Upper lobe of left lung (tissue), 6 donors: Measurements from ENCODE around the gene PDLIM4. TPM values are rescaled to one million over a fixed set of nuclear protein-coding genes. Genes with fewer than 3 reads are reported as not detected.

Experiments
- ATAC-seq, 2 donors: fragments of 200-7000 bp; cut with Tn5 transposase; one replicate each; pipeline ENCODE4 v1.9.1; 2022; ENCODE audit warnings: mild to moderate bottlenecking in 2 of 2, moderate library complexity in 2 of 2; ENCODE audit not compliant: low FRiP score in 2 of 2
- DNase-seq, 2 donors: peaks; one replicate each; pipeline ENCODE4 v3.0.0-alpha.2; 2019 to 2020
- H3K27ac ChIP-seq, 4 donors: fragments of 200-600 bp; sonication (generic); one replicate each; pipeline ENCODE4 v1.5.1; 2016 to 2019
- H3K27me3 ChIP-seq, 4 donors: fragments of 200-600 bp; sonication (generic); one replicate each; pipeline ENCODE4 v1.5.1; 2017 to 2019
- H3K36me3 ChIP-seq, 4 donors: fragments of 200-600 bp; sonication (generic); one replicate each; pipeline ENCODE4 v1.5.1; 2016 to 2019
- H3K4me1 ChIP-seq, 4 donors: fragments of 200-600 bp; sonication (generic); one replicate each; pipeline ENCODE4 v1.5.1; 2018 to 2019
- H3K4me3 ChIP-seq, 4 donors: fragments of 200-600 bp; sonication (generic); one replicate each; pipeline ENCODE4 v1.5.1; 2017 to 2019; ENCODE audit warnings: mild to moderate bottlenecking in 2 of 4, moderate library complexity in 1 of 4
- H3K9me3 ChIP-seq, 4 donors: fragments of 200-600 bp; sonication (generic); one replicate each; pipeline ENCODE4 v1.5.1; 2018 to 2019
- EP300 ChIP-seq, 4 donors: sonication (generic); formaldehyde crosslinking; IDR thresholded peaks; one replicate each; pipeline ENCODE4 v1.5.1; 2017; ENCODE audit warnings: antibody characterized with exemption in 4 of 4, control low read depth in 2 of 4
- POLR2A ChIP-seq, 4 donors: fragments of 450-650 bp; IDR thresholded peaks; one replicate each; pipeline ENCODE4 v1.5.1; 2016 to 2017; ENCODE audit warnings: antibody characterized with exemption in 4 of 4, mild to moderate bottlenecking in 2 of 4
- POLR2AphosphoS5 ChIP-seq, 2 donors: sonication (generic); formaldehyde crosslinking; IDR thresholded peaks; one replicate each; pipeline ENCODE4 v1.5.1; 2017; ENCODE audit warnings: antibody characterized with exemption in 2 of 2
- WGBS, 2 donors: methylation state at CpG; one replicate each; pipeline ENCODE4 v1.1.5; 2017 to 2018; 5-methylcytosine and 5-hydroxymethylcytosine counted together
- total RNA-seq, 6 donors: library from RNA; depleted of rRNA in 4 of 6; stranded (reverse); fragments of >200 nt in 4 of 6; gene quantifications; one replicate each; pipeline versions ENCODE4 v1.1.0 to v1.2.1, GENCODE V29; 2016 to 2021
- TF ChIP-seq, protein P1 (sequence below), 6 experiments: fragments of 450-650 bp in 4 of 6; fragments of 200-600 bp in 2 of 6; sonication (generic) in 2 of 6; IDR thresholded peaks; one replicate each; pipeline ENCODE4 v1.5.1; 2016 to 2019; ENCODE audit warnings: antibody characterized with exemption in 6 of 6
- donor health status: DM: no; HTN: no; CAD: no; lungs with moderate emphysema.
- donor health status: DM: no; HTN: yes; CAD: no; lungs with severe emphysema.

The PDLIM4 gene
- total RNA-seq, 6 donors from 2014 or later, result 3.3 to 14.2 (median 10.6) TPM

DNA sequence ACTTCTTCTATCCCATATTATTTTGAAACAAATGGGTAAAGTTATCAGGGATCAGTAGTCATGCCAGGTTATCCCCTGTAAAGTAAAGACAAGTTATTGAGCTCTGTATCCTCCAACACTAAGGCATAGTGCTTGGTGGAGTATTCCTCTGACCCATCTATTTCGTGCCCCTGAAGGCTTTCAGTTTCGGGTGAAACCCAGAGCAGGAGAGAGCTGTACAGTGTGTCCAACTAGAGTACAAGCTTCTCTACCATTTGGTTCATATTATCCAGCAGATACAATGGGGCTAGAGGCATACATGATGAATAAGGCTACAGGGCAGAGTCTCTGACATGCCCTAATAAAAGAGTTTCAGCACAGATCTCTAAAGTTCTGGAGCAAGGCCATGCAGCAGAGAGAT, 33.5 kb downstream of the PDLIM4 start:
- Histone ChIP-seq H3K9me3 (no peaks in the 10 kb centered on the region), H3K4me3 (no peak overlapping the region), H3K27ac (no peak overlapping the region), H3K27me3 (no peaks in the 10 kb centered on the region), H3K4me1 (peaks cover 15 to 23% (median 18%) of the 10 kb centered on the region in 4 donors), H3K36me3 (no peaks in the 10 kb centered on the region)
- 95 to 96% methylated on average over 2 of the region's 2 CpGs for WGBS, 2 donors
- TF ChIP-seq POLR2AphosphoS5 (IDR thresholded peaks at IDR 0.05) (no peak), EP300 (IDR thresholded peaks at IDR 0.05) (no peak), POLR2A (IDR thresholded peaks at IDR 0.05) (no peak)
- TF ChIP-seq, protein P1, sequence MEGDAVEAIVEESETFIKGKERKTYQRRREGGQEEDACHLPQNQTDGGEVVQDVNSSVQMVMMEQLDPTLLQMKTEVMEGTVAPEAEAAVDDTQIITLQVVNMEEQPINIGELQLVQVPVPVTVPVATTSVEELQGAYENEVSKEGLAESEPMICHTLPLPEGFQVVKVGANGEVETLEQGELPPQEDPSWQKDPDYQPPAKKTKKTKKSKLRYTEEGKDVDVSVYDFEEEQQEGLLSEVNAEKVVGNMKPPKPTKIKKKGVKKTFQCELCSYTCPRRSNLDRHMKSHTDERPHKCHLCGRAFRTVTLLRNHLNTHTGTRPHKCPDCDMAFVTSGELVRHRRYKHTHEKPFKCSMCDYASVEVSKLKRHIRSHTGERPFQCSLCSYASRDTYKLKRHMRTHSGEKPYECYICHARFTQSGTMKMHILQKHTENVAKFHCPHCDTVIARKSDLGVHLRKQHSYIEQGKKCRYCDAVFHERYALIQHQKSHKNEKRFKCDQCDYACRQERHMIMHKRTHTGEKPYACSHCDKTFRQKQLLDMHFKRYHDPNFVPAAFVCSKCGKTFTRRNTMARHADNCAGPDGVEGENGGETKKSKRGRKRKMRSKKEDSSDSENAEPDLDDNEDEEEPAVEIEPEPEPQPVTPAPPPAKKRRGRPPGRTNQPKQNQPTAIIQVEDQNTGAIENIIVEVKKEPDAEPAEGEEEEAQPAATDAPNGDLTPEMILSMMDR (IDR thresholded peaks at IDR 0.05), result no peak
- DNase-seq (no peak), ATAC-seq (no peak)

DNA sequence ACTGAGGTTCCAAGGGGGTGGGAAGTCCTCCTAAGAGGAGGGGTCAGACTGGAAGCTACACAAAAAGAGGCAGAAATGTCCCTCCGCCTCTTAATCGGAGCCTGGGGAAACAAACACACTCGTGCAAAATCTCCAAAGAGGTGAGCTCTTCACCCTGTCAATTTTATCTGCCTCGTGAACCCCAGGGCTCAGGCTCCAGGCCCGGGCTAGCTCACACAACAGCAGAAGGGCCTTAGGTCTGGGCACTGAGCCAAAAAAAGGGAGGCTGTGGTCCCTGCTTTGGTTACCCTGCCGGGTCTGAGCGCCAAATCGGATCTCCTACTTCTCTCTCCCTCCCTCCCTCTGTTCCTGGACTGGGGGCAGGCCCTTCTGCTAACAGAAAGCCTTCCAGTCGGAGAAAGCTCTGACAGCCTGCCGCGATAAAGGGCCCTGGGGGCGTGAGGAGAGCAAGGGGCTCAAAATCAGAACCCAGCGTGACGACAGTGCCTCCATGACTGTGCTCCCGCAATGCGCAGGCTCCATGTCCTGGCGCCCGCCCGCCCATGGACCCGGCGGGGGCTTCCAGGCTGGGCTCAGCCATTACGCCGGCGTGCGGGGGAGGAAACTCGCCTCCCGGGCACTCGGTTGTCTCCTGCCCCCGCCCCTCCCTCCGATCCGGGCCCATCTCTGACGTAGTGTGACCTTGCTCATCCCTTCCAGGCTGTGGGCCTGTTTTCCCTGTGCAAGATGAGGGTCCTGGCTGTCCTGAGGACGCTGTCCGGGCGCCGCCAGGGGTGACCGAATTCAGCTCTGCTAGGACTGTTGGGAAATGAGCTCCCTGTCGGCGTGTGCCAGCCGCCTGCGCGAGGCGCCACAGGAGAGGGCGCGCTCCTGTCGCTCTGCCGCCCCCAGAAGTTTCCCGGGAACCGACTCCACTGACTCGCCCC, 35.8 kb downstream of the PDLIM4 start:
- 2 to 10% methylated on average over 7 to 42 of the region's 50 CpGs for WGBS, 2 donors

DNA sequence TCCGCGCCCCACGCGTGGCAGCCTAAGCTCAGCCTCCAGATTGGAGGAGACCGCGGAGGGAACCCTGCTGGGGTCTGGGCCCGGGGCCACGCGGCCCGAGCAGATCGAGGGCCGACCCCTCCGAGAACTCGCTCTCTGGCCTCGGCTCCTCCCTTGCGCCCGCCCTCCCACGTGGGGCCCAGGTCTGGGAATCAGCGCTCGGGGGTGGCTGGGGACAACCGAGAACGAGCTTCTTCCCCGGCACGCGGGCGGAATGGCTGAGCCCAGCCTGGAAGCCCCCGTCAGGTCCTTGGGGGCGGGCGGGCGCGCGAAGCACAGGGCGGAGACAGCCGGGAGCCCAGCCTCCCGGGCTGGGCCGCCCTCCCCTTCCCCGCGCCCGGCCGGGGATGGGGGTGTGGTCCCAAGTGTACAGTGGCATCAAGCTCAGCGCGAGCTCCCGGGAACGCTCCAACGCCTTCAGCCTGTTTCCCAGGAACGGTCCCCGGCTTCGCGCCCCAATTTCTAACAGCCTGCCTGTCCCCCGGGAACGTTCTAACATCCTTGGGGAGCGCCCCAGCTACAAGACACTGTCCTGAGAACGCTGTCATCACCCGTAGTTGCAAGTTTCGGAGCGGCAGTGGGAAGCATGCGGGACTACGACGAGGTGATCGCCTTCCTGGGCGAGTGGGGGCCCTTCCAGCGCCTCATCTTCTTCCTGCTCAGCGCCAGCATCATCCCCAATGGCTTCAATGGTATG, 36.7 kb downstream of the PDLIM4 start, which contains the start of gene SLC22A4:
TSS of gene SLC22A4 (plus strand) at position 403 of the 736 bp plus-strand sequence. CDS start at position 626, 223 bp downstream.
- Histone ChIP-seq H3K36me3 (no peaks in the 10 kb centered on the region), H3K27ac (peak within 1 kb of the TSS; percentile 90 to 97 (median 96)), H3K4me3 (peak within 1 kb of the TSS; percentile 53 to 75 (median 66)), H3K9me3 (no peaks in the 10 kb centered on the region), H3K4me1 (peaks cover 15 to 23% (median 18%) of the 10 kb centered on the region in 4 donors), H3K27me3 (no peaks in the 10 kb centered on the region)
- ATAC-seq (peak; percentile 90 to 93), DNase-seq (peak; percentile 94 to 97)
- WGBS, 2 donors, result 0% methylated on average over 12 to 39 of the region's 63 CpGs
- TF ChIP-seq EP300 (IDR thresholded peaks at IDR 0.05) (no peak), POLR2AphosphoS5 (IDR thresholded peaks at IDR 0.05) (peak; percentile 82), POLR2A (IDR thresholded peaks at IDR 0.05) (peak in 3 of 4 donors; percentile 65 to 86 (median 76))
- TF ChIP-seq, protein P1 (IDR thresholded peaks at IDR 0.05), result peak in 1 of 6 experiments; percentile 11

More for the DNA sequence above, 35.8 kb downstream of the PDLIM4 start:
- Histone ChIP-seq H3K4me3 (peak overlapping the region; percentile 53 to 75 (median 66)), H3K27me3 (no peaks in the 10 kb centered on the region), H3K4me1 (peaks cover 15 to 23% (median 18%) of the 10 kb centered on the region in 4 donors), H3K9me3 (no peaks in the 10 kb centered on the region), H3K27ac (peak overlapping the region; percentile 90 to 97 (median 96)), H3K36me3 (no peaks in the 10 kb centered on the region)
- DNase-seq, result peak; percentile 82 to 94
- TF ChIP-seq, protein P1 (IDR thresholded peaks at IDR 0.05), result peak in 1 of 6 experiments; percentile 20
- peak; percentile 52 to 58 for TF ChIP-seq POLR2AphosphoS5 (IDR thresholded peaks at IDR 0.05)
- TF ChIP-seq POLR2A (IDR thresholded peaks at IDR 0.05), result peak in 2 of 4 donors; percentile 7 to 10
- peak in 1 of 4 donors; percentile 62 for TF ChIP-seq EP300 (IDR thresholded peaks at IDR 0.05)
- peak; percentile 83 to 90 for ATAC-seq

DNA sequence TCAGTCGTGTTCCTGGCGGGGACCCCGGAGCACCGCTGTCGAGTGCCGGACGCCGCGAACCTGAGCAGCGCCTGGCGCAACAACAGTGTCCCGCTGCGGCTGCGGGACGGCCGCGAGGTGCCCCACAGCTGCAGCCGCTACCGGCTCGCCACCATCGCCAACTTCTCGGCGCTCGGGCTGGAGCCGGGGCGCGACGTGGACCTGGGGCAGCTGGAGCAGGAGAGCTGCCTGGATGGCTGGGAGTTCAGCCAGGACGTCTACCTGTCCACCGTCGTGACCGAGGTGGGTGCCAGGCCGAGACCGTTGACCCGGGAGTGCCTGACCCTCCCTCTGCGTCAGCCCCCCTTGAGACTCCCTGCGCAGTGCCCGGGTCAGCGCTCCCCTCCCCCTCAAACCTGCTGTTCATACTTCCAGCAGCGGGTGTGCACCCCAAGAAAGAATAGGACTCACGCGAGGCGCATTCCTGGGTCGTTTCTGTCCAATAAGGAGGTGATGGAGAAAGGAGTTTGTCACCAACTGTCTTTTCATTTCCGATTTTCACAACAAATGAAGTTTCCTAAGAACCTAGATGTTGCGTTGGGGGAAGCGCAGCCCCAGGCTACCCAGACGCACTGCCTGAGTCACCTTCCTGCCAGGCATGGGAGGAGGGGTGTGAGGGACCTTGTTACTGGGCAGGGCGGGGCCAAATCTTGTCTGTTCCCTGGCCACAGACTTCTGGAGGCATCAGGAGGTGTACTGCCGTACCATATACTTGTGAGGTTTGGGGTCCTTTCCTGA, 37.4 kb downstream of the PDLIM4 start:
- DNase-seq, result peak; percentile 90
- Histone ChIP-seq H3K4me1 (peaks cover 15 to 23% (median 18%) of the 10 kb centered on the region in 4 donors), H3K9me3 (no peaks in the 10 kb centered on the region), H3K27ac (peak overlapping the region; percentile 90 to 97 (median 96)), H3K27me3 (no peaks in the 10 kb centered on the region), H3K36me3 (no peaks in the 10 kb centered on the region), H3K4me3 (peak overlapping the region; percentile 53 to 75 (median 66))
- ATAC-seq, result peak; percentile 62 to 65
- 14 to 15% methylated on average over 21 to 29 of the region's 50 CpGs for WGBS, 2 donors
- TF ChIP-seq POLR2AphosphoS5 (IDR thresholded peaks at IDR 0.05) (peak; percentile 79 to 91), EP300 (IDR thresholded peaks at IDR 0.05) (peak in 2 of 4 donors; percentile 26 to 32), POLR2A (IDR thresholded peaks at IDR 0.05) (peak in 1 of 4 donors; percentile 71)
- TF ChIP-seq, protein P1 (IDR thresholded peaks at IDR 0.05), result no peak
